ENCODE data around the gene OR2B3.

DNA sequence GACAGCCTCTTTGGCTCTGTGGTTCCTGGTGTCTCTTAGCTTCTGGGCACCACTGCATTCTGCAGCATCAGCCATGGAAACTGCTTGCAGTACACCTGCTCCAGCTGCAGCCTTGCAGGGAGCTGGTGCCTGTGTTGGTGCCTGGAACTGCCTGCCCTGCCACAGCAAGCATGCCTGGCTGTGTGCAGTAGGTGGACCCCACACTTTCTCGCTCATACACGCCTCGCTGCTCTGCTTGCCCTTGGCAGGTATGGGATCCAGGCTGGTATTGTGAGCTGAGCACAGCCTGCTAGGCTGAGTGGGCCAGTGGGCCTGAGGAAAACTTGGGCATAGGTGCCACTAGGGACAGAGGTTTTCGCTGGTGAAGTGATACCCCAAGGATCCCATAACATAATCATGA is 43.5 kb upstream of the OR2B3 start:
- TF ChIP-seq CTCF (IDR thresholded peaks at IDR 0.05) (no peak), POLR2A (IDR thresholded peaks at IDR 0.05) (no peak)
